ENCODE measurements around the gene LAMA5.
A peak's percentile ranks its signal among the peaks of the same experiment; 100 is the strongest.
"Not testable (repeated sequence)": the region's sequence is repeated elsewhere in the genome, so short reads cannot be mapped to it uniquely, and the experiment has no call there.

Gene LAMA5

GRCh38 chr20:62390317-62391164 lies 23.4 kb upstream of the LAMA5 start:
- DNase-seq (ENCODE audit: low read depth in 2 of 2): no peak

GRCh38 chr20:62389601-62390087 lies 22.5 kb upstream of the LAMA5 start:
- no peak for DNase-seq (ENCODE audit: low read depth in 2 of 2)

GRCh38 chr20:62388839-62389600 lies 21.9 kb upstream of the LAMA5 start:
- no peak for DNase-seq (ENCODE audit: low read depth in 2 of 2)

- DNase-seq (ENCODE audit: low read depth in 2 of 2): no peak
Measured at GRCh38 chr20:62387933-62388635, 21.0 kb upstream of the LAMA5 start.

GRCh38 chr20:62387219-62387913 lies 20.3 kb upstream of the LAMA5 start:
- no peak for DNase-seq (ENCODE audit: low read depth in 2 of 2)

GRCh38 chr20:62386383-62387218 lies 19.5 kb upstream of the LAMA5 start, which contains the start of gene RPS21:
Gene RPS21 (plus strand): TSS chr20:62387103. CDS start chr20:62387339, 236 bp downstream.
- peak; percentile 88 to 89 for DNase-seq (ENCODE audit: low read depth in 2 of 2)

- peak; percentile 56 to 72 for DNase-seq (ENCODE audit: low read depth in 2 of 2)
Measured at GRCh38 chr20:62382306-62383198, 15.4 kb upstream of the LAMA5 start.

GRCh38 chr20:62381842-62382241 lies 14.7 kb upstream of the LAMA5 start:
- DNase-seq (ENCODE audit: low read depth in 2 of 2): no peak

GRCh38 chr20:62381202-62381797 lies 14.2 kb upstream of the LAMA5 start:
- no peak for DNase-seq (ENCODE audit: low read depth in 2 of 2)

GRCh38 chr20:62378215-62378614 lies 11.1 kb upstream of the LAMA5 start:
- DNase-seq (ENCODE audit: low read depth in 2 of 2): no peak

GRCh38 chr20:62377615-62378178 lies 10.6 kb upstream of the LAMA5 start:
- no peak for DNase-seq (ENCODE audit: low read depth in 2 of 2)

GRCh38 chr20:62377064-62377461 lies 10.0 kb upstream of the LAMA5 start:
- no peak for DNase-seq (ENCODE audit: low read depth in 2 of 2)

- no peak for DNase-seq (ENCODE audit: low read depth in 2 of 2)
Measured at GRCh38 chr20:62376112-62377063, 9.3 kb upstream of the LAMA5 start.

GRCh38 chr20:62374331-62375152 lies 7.4 kb upstream of the LAMA5 start:
- no peak for DNase-seq (ENCODE audit: low read depth in 2 of 2)

- not testable (repeated sequence) for DNase-seq (ENCODE audit: low read depth in 2 of 2)
Measured at GRCh38 chr20:62373631-62374179, 6.6 kb upstream of the LAMA5 start.
